HG02588 (cell line): ENCODE measurements around the gene TXNDC2.
"Not testable (repeated sequence)": the region's sequence is repeated elsewhere in the genome, so short reads cannot be mapped to it uniquely, and the experiment has no call there.

Experiments used
- ATAC-seq: cut with Tn5 transposase; IDR thresholded peaks from one replicate; pipeline ENCODE4 v1.9.1; 2021; ENCODE audit warnings: mild to moderate bottlenecking, moderate library complexity; ENCODE audit not compliant: unreplicated experiment

TXNDC2 gene

DNA sequence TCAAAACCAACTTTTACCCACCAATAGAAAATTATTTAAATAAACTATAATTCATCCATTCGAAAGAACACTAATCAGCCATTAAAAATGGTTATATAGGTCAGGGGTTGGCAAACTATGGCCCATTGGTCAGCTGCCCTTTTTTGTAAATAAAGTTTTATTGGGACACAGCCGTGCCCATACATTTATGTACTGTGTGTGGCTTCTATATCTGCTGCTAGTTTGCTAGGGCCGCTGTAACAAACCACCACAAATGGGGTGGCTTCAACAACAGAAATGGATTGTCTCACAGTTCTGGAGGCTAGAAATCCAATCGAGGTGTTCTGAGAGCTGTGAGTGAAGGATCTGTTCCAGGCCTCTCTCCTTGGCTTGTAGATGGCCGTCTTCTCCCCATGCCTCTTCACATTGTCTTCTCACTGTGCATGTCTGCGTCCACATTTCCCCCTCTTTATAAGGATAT is 7.0 kb upstream of the TXNDC2 start:
- no peak for ATAC-seq

DNA sequence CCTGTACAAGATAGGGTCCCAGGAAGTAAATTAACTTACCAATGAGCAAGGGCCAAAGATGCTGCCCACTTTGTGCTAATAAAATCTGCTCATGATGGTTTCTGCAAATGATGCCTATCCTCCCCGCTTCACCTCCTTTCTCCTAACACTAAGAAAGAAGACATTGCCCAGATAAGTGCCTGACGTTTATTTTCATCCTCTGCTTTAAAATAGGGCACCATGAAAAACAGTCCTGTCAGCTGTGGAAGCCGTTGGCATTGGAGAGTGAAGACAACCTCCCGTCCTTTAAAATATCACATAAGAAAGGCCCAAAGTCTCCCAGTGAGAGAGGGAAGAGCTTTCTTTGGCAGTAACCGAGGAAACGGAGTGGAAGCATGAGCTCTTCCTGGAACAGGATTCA is 1.7 kb upstream of the TXNDC2 start:
- ATAC-seq = no peak

DNA sequence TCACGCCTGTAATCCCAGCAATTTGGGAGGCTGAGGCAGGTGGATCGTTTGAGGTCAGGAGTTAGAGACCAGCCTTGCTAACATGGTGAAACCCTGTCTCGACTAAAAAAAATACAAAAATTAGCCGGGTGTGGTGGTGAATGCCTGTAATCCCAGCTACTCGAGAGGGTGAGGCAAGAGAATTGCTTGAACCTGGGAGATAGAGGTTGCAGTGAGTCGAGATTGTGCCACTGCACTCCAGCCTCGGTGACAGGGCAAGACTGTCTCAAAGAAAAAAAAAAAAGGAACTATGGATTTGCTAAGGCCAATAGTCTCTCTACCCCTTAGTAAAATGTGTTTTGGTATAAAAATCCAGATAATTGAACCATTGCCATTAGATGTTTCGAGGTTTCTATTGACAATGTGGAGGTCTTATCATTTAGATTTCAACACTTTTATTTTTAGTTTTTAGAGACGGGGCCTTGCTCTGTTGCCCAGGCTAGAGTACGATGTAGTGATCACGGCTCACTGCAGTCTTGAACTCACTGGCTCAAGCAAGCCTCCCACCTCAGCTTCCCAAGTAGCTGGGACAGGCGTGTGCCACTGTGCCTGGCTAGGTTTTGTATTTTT is 1.1 kb upstream of the TXNDC2 start:
- ATAC-seq = no peak

DNA sequence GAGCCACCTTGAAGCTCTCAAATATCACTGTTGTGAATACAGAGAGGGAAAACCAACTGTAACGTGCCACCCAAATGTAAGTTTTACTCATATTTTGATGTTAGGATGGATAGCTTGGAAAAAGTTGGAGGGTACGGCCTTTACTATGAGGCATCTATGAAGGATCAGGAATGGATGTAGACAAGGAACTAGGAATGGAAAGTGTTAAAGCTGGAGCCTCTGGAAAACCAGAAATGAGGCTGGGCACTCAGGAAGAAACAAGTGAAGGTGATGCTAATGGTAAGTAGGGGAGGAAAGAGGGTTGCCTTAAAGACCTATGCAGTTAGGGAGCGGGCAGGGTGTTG is 204 bp downstream of the TXNDC2 start:
- no peak for ATAC-seq

DNA sequence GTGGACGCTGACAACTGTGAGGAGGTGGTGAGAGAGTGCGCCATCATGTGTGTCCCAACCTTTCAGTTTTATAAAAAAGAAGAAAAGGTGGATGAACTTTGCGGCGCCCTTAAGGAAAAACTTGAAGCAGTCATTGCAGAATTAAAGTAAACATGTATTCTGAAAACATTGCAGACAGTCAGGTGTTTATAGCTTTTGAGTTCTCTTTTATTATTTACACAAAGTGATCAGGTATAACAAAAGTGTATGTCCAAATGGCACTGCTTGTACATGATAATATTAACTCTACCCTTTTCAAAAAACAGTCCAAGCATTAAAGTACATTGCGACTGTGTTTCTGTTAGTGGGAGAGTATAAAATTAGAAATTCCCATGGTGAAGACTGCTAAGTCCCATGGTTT is 2.2 kb downstream of the TXNDC2 start:
- ATAC-seq = no peak

DNA sequence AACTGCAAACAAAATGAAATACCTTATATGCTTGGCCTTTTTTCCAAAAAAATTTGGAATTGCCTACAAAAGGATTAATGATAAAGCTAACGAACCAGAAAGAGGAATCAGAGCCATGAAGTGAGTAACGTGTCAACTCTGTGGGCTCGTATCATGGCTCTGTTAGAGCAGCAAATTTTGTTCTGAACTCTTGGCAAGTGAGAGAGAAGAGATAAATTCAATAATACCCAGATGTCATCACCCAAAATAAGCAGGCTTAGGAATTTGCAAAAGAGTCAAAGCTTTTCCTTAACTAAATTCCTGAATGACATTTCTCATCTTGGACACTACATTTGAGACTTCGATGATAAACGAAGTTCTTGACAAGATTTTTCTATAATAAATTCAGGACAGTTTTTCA is 4.4 kb downstream of the TXNDC2 start:
- no peak for ATAC-seq

DNA sequence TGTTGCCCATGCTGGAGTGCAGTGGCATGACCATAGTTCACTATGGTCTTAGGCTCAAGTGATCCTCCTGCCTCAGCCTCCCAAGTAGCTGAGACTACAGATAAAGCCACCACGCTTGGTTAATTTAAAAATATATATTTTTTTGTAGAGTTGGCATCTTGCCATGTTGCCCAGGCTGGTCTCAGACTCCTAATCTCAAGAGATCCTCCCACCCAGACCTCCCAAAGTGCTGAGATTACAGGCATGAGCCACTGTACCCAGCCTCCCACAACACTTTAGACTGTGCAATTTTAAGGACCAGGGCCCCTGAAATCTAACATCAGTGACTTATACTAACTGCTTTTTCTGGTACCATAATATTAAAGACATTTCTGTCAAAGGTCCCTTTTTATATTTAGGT is 5.2 kb downstream of the TXNDC2 start:
- no peak for ATAC-seq

DNA sequence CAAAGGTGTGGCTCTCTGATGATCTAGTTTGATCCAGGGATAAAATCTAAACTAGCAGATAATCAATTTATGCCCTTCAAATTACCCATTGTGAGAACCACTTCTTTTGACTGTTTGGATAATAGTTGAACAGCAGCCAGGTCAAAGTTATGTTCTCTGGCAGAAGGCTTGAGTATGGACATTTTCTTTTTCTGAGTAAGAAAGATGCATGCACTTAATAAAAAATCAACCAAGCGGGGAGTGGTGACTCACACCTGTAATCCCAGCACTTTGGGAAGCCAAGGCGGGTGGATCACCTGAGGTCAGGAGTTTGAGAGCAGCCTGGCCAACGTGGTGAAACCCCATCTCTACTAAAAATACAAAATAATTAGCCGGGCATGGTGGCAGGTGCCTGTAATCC is 5.7 kb downstream of the TXNDC2 start:
- ATAC-seq = not testable (repeated sequence)

DNA sequence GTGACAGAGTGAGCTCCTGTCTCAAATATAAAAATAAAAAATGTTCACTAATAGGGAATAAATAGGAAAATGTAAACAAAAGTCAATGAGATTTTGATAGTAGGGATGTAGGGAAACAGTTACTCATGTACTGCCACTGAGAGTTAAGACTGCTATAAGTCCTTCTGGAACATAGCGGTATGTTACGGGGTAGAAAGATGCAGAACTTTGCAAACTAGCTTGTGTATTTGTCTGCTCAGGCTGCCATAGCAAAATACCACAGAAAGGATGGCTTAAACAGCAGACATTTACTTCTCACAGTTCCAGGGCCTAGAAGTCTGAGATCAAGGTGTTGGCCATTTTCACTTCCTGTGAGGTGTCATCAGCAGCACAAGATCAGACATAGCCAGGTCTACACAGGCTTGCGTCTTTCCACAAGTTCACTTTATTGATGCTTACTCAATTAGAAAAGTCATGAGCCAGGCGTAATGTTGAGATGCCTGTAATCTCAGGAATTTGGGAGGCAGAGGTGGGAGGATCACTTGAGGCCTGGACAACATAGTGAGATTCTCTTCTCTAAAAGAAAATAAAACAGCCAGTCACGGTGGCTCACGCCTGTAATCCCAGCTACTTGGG is 8.8 kb downstream of the TXNDC2 start:
- ATAC-seq = no peak

DNA sequence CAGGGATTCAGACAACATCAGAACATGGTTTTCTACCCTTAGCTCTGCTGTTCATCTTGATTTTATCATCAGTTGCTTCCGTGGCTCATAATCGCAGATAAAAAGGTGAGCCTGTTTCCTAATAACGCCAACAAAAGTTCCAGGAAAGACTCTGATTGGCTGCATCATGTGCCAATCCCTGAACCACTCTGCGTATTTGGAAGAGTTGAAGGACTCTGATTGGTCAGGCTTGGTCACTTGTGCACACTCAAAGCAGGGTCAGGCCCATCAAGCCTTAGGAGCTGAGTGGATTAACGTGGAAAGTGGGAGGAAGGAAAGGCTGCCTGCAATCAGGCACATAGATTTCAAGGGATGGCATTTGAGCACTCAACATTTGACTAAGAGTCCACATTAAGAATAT is 11.4 kb downstream of the TXNDC2 start:
- no peak for ATAC-seq

DNA sequence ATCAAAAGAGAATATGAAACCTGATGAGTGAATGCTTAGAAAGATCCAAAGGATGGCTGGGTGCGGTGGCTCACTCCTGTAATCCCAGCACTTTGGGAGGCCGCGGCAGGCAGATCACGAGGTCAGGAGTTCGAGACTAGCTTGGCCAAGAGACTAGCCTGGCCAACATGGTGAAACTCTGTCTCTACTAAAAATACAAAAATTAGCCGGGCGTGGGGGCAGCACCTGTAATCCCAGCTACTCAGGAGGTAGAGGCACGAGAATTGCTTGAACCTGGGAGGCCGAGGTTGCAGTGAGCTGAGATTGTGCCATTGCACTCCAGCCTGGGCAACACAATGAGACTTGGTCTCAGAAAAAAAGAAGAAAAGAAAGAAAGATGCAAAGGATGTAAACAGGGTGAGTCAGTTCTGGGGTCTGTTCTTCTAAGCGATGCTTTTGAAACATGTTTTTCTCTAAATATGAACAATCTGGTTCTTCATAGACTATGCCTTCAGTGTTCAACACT is 12.1 kb downstream of the TXNDC2 start:
- not testable (repeated sequence) for ATAC-seq

DNA sequence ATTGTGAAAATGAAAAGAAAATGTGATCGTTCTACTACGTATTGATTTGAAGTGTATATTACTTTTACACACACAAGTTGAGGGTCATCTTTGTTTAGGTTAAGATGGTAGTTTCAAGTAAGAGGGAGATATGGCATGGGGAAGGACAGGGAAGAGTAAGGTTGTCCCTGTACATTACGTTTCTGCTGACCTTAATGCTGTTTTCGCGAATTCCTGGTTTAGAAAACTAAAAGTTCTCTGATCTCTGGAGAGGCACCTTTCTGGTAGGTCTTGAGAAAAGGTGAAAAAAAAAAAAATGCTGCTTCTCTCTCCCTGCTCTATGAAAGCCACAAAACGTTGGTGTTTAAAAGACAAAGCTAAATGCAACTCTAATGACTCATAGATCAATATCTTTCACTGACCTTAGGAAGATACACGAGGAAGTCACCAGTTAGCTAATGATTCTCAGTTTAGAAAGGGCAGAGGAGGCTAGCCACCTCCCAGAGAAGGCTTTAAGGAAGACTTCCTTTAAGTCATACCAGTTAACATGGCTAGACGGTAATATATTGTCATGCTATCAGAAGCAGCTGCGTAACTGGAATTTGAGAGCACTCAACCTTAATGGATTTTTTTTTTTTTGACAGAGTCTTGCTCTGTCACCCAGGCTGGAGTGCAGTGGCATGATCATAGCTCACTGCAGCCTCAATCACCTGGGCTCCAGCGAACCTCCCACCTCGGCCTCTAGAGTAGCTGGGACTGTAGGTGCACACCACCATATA is 13.2 kb downstream of the TXNDC2 start:
- ATAC-seq = no peak

DNA sequence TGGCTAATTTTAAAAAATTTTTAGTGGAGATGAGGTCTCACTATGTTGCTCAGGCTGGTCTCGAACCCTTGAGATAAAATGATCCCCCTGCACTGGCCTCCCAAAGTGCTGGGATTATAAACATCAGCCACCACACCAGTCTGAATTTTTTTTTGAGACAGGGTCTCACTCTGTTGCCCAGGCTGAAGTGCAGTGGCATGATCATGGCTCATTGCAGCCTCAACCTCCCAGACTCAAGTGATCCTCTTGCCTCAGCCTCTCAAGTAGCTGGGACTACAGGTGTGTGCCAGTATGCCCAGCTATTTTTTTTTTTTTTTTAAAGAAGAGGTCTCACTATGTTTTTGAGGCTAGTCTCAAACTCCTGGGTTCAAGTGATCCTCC is 13.8 kb downstream of the TXNDC2 start:
- ATAC-seq = not testable (repeated sequence)

DNA sequence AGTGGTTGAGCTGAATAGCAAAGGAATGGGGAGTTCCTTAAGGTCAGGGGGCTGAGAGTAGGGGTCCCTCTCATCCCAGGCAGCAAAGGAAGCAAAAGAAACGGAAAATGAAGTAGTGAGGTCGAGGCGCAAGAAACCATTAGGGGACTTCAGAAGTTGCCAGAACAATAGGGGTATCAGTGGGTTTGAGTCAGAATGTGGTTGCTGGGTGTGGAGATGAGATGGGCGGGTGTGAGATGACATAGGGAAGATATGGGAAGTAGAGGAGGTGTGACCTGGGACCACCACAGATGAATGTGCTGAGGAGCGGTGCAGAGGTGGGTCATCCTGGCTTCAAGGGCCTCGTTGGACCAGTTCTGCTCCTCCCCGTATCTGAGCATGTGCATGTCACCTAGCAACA is 14.9 kb downstream of the TXNDC2 start:
- ATAC-seq = no peak

DNA sequence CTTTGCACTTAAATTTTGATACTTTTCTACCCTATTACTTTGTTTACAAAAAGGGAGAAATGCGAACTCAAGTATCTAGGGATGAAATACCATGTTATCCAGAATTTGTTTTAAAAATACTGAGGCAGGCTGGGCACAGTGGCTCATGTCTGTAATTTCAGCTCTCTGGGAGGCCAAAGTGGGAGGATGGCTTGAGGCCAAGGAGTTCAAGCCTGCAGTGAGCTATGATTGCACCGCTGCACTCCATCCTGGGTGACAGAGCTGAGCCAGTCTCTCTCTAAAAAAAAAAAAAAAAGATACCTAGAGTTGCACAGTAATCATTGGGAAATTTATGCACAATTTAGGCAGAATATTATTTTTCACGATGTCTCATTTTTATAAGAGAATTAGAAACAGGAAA is 15.6 kb downstream of the TXNDC2 start:
- ATAC-seq = no peak

DNA sequence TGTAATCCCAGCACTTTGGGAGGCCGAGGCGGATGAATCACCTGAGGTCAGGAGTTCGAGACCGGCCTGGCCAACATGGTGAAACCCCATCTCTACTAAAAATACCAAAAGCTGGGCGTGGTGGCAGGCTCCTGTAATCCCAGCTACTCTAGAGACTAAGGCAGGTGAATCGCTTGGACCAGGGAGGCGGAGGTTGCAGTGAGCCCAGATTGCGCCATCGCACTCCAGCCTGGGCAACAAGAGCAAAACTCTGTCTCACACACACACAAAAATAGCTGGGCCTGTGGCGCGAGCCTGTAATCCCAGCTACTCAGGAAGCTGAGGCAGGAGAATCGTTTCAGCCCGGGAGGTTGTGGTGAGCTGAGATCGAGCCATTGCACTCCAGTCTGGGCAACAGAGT is 16.5 kb downstream of the TXNDC2 start:
- ATAC-seq = not testable (repeated sequence)

DNA sequence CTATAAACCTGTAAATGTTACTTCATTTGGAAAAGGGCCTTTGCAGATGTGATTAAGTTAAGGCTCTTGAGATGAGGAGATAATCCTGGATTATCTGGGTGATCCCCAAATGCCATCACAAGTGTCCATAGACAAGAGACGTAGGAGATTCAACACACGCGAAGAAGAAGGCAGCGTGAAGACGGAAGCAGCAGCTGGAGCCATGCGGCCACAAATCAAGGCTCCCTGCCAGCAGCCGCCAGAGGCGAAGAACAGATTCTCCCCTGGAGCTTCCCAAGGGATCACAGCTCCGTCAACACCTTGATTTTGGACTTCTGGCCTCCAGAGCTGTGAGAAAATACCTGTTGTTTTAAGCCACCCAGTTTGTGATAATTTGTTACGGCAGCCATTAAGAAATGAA is 17.1 kb downstream of the TXNDC2 start:
- ATAC-seq = no peak

DNA sequence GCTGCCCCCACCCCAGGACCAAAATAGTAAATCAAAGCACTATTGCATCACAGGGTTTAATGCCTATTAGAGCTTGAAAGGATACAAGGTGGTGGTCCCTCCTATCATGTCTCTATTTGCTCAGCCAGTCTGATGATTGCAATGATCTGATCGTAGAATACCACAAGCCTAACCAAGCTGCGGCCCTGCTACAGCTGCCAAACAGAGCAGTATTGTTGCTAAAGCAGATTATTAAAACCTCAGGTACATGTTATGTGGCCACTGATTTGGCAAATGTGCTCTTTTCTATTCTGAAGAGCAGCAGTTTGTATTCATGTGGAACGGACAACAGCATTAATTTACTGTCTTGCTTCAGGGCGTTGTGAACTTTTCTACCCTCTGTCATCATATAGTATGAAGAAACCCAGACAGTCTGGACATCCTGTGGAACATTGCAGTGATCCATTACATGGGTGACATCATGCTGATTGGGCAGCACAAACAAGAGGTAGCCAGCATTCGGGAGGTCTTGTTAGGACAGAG is 19.7 kb downstream of the TXNDC2 start:
- ATAC-seq = no peak

DNA sequence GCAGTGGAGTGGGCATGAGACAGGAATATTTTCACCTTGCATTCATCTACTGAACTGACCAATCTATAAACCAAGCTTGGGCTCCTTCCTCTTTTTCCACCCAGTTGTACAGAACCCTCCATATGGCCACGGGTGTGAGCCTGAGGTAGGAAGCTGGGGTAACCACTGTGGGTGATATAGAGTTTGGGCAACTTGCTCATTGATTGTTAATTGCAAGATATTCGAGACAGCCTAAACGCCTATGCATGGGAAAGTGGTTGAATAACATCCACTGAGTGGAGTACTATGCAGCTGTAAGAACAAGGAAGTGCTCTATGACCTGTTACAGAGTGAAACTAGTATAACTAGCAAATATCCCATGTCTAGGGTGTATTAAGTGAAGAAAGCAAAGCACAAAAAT is 20.7 kb downstream of the TXNDC2 start:
- no peak for ATAC-seq

DNA sequence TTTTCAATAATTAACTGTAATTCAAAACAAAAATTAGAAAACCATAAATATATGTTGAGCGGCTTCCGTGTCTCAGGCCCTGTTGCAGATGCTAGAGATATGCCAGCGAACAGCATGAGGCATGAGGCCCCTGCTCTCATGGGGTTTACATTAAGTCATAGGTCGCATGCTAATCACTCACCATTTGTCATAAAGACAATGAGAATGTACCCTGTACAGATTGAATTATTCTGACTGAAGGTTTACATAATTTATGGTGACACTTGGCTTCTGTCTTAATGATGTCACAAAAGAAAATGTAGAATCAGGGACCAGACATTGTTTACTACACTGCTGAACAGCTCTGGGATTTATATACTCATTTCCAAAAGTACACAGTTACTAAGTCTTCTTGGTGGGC is 22.1 kb downstream of the TXNDC2 start:
- ATAC-seq = no peak

DNA sequence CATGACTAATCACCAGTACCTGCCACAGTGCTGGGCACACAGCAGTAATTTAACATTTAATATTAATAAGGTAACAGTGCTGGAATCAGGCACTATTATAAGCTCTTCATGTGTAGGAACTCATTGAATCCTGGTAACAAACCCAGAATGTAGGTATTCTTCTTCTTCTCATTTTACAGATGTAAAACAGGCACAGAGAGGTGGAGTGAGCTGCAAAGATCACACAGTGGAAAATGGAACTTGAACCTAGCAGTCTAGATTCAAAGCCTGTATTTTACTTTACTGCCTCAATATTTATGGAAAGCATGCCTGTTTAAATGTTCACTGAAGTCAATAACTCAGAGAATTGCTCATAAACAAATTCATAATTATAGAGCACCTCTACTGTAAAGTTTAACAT is 24.3 kb downstream of the TXNDC2 start:
- ATAC-seq = no peak

DNA sequence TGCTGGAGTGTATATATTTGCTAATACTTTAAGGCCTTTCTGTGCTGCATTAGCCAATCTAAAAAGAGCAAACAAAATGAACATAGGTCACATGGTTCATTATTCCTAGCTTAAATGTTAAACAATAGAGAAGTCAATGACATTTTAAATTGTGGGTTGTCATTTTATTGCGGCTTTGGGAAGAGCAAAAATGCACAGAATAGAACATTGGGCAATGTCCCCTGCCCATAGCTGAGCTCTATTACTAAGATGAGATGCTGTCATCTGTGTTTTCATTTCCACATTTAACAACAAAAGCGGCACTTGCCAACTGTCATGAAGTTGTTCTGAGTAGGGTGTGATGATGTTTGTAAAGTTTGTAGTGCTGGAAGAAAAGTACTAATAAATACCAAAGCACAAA is 24.9 kb downstream of the TXNDC2 start:
- no peak for ATAC-seq
